Erythroblast (primary cell): Measurements from ENCODE around the gene TRPM3.

ENCODE experiments used
- GATA1 ChIP-seq: IDR thresholded peaks from 2 replicates; pipeline ENCODE4 v1.6.1; 2011; ENCODE audit warnings: low read depth, mild to moderate bottlenecking, control low read depth, low read length, moderate library complexity
- POLR2A ChIP-seq: IDR thresholded peaks from 2 replicates; pipeline ENCODE4 v1.6.1; 2011; ENCODE audit warnings: mild to moderate bottlenecking, low read length

- no peak for TF ChIP-seq POLR2A
- no peak for TF ChIP-seq GATA1
Observed at GRCh38 chr9:70580606-70581195, 540.7 kb downstream of the TRPM3 start.
